NCI-H187 (cell line): ENCODE results near the gene KLHL6.
A peak's percentile ranks its signal among the peaks of the same experiment; 100 is the strongest.
"Not testable (repeated sequence)": the region's sequence is repeated elsewhere in the genome, so short reads cannot be mapped to it uniquely, and the experiment has no call there.

Source experiments
- DNase-seq, 2 experiments: peaks; one replicate each; lab custom pipeline; 2025; lab: John Stamatoyannopoulos, UW

The KLHL6 gene

GRCh38 chr3:183529717-183530116 lies 25.8 kb downstream of the KLHL6 start:
- no peak for DNase-seq

DNA sequence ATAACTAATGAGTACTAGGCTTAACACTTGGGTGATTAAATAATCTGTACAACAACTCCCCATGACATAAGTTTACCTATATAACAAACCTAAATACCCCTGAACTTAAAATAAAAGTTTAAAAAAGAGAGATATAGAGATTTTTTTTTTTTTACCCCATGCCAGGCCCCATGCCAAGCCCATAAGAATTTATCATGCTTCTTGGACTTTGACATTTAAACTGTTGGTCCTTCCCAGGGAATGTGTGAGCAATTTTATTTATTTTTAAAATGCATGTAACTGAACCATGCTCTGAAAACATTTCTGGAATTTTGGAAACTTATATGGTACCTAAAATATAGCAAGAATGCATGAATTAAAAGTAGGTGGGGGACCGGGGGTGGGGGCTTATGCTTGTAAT lies 26.3 kb downstream of the KLHL6 start:
- no peak for DNase-seq

DNA sequence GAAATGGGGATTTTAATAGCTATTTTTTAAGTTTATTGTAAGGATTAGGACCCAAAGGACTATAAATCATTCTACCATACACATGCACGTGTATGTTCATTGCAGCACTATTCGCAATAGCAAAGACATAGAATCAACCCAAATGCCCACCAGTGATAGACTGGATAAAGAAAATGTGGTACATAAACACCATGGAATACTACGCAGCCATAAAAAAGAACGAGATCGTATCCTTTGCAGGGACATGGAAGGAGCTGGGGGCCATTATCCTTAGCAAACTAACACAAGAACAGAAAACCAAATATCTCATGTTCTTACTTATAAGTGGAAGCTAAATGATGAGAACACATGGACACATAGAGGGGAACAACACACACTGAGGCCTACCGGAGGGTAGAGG lies 26.7 kb downstream of the KLHL6 start:
- not testable (repeated sequence) for DNase-seq

DNA sequence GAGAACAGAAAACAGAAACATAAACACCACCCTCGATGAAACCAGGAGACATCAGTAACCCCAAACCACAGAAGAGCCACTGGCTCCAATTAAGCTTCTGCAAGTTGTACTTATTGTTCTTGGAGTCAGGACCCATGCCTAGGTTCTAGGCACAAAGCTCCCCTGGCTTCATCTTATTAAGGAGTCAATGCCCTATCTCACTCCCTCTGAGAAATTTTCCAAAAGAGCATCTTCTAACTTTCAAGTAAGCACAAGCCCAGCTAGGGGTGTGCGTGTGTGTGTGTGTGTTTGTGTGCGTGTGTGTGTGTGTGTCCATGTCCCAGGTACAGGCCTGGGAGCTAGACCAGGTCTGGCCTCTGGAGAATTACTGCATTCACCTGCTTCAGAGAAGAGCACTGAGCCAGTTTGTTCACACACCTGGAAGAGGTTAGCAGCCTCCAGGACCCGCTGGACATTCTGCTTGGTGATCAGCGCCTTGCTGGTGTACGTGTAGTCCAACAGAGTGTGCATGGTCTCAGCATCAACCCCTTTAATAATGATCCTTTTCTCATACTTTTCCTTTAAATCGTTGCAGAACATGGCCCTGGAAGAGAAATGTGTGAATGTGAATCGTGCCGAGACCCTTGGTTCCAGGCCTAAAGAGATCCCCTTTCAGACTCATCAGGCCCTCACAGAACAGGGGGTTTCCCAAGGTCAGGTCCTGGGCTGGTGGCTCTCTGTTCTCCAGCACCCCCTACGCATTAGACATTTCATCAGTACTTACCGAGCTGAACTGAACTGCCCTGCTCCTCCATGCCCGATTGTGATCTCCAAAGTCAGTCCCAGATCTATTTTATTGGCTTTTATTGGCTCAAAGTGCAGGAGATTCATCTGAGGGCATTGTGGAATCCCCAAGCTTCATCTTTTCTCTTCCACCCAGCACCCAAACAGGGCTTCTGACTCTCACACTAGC lies 27.8 kb downstream of the KLHL6 start:
- no peak for DNase-seq

DNA sequence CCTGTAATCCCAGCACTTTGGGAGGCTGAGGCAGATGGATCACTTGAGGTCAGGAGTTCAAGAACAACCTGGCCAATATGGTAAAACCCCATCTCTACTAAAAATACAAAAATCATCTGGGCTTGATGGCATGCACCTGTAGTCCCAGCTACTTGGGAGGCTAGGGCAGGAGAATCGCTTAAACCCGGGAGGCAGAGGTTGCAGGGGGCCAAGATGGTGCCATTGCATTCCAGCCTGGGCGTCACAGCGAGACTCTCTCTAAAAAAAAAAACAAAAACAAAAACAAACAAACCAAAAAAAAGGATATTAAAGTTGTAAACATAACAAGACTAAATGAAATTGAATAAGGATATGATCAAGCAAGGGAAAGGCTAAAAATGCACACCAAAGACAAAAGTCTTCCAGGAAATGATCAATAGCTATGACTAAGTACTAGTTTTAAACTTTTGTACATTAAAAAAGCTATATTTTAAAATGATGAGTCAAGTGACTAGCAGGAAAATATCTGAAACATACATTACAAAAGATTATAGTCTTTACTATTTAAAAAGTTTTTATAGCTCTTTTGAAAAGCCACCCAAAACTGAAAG lies 28.6 kb downstream of the KLHL6 start:
- no peak for DNase-seq

DNA sequence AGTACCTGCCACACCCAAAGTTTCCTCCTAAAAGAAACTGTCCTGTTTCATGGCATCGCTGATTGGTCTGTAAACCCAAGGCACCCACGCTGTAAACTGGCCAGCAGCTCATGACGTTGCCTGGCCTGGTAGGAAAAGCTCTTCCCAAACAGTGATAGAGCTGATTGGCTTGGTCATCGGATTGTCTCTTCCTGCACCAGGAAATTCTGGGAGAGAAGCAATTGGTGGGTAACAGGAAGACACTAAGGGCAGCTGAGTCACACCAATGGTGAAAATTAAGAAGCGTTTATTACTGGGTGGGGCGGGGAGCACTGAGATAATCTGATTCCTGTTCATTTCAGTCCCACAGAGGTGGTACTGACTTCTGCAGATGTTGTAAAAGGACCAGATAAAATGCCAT lies 31.0 kb downstream of the KLHL6 start:
- DNase-seq = no peak

DNA sequence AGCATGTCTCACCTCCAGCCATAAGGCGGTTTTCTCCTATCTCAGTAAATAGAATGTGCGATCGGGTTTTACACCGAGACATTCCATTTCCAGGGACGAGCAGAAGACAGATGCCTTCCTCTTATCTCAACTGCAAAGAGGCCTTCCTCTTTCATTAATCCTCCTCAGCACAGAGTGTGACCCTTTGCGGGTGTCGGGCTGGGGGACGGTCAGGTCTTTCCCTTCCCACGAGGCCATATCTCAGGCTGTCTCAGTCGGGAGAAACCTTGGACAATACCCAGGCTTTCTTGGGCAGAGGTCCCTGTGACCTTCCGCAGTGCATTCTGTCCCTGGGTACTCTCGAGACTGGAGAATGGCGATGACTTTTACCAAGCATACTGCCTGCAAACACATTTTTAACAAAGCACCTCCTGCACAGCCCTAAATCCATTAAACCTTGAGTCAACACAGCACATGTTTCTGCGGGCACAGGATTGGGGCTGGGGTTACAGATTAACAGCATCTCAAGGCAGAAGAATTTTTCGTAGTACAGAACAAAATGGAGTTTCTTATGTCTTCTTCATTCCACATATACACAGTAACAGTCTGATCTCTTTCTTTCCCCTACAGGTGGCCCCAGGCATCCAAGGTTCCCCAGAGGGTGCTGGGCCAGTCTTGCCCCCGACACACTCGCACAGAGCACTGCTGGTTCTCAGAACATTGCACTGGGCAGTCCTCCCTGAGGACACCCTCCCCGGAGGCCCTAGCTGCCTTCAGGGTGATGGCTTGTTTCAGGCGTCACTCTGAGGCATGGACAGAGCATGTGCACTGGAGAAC lies 34.6 kb downstream of the KLHL6 start:
- DNase-seq = not testable (repeated sequence)

DNA sequence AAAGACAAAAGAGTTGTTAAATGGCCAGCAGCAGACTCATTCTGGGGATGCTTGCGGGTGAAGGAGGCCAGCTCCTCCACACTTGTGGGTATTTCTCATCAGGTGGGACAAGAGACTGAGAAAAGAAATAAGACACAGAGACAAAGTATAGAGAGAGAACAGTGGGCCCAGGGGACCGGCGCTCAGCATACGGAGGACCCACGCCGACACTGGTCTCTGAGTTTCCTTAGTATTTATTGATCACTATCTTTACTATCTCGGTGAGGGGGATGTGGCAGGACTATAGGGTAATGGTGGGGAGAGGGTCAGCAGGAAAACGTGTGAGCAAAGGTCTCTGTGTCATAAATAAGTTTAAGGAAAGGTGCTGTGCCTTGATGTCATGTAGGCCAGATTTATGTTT lies 35.2 kb downstream of the KLHL6 start:
- not testable (repeated sequence) for DNase-seq

DNA sequence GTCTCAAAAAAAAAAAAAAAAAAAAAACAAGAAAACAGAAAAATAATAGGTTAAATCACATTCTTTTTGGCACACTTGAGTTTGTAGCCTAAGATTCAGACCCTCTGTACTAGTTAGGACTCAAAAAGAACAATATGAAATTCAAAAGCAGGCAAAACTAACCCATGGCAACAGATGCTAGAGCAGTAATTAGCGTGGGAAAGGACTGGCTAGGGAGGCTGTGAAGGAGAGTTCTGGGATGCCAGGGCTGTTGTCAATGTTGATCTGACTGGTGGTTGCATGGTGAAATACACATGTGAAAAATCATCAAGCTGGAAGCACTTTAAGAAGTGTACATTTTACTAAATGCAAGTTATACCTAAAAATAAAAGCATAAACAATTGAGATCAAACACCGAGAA lies 35.6 kb downstream of the KLHL6 start:
- DNase-seq = no peak

GRCh38 chr3:183518491-183519251 lies 36.8 kb downstream of the KLHL6 start:
- DNase-seq = peak in 1 of 2 experiments; percentile 18

DNA sequence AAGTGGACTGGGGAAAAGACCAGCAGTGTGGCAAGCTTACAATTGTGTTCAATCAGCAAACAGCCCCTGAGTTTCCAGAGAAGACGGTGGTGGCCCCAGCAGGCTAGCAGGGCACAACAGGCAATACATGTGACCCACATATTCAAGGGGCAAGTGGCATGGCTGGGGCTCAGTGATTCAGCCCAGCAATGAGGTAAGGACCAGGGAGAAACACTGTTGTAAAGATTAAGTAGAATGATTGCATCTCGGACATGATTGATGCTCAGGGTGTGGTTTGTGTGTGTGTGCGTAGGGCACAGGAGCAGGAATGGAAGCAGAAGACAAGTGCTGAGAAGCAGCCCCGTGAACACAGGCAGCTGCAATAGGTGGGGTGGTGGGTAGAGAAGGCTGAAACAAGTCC lies 37.9 kb downstream of the KLHL6 start:
- no peak for DNase-seq

- no peak for DNase-seq
These were observed 39.3 kb downstream of the KLHL6 start for GRCh38 chr3:183515968-183516851.

GRCh38 chr3:183514021-183514420 lies 41.5 kb downstream of the KLHL6 start:
- no peak for DNase-seq

- no peak for DNase-seq
These were observed 42.3 kb downstream of the KLHL6 start for GRCh38 chr3:183513046-183513706.

DNA sequence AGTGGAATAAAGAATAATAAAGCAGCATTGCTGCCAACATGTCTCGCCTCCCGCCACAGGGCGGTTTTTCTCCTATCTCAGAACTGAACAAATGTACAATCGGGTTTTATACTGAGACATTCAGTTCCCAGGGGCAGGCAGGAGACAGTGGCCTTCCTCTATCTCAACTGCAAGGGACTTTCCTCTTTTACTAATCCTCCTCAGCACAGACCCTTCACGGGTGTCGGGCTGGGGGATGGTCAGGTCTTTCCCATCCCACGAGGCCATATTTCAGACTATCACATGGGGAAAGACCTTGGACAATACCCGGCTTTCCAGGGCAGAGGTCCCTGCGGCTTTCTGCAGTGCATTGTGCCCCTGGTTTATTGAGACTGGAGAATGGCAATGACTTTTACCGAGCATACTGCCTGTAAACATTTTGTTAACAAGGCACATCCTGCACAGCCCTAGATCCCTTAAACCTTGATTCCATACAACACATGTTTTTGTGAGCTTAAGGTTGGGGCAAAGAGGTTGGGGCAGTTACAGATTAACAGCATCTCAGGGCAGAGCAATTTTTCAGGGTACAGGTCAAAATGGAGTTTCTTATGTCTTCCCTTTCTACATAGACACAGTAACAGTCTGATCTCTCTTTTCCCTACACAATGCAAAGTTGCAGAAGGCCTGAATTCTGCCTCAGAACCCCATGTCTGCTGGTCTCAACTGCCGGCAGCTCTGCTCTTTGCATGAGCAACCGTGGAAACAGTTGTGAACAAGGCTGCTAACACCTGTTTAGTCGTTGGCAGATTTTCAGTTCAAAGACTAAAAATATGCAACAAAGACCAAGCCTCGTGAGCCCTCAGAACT lies 44.0 kb downstream of the KLHL6 start:
- DNase-seq = not testable (repeated sequence)

GRCh38 chr3:183508821-183509220 lies 46.7 kb downstream of the KLHL6 start:
- no peak for DNase-seq

DNA sequence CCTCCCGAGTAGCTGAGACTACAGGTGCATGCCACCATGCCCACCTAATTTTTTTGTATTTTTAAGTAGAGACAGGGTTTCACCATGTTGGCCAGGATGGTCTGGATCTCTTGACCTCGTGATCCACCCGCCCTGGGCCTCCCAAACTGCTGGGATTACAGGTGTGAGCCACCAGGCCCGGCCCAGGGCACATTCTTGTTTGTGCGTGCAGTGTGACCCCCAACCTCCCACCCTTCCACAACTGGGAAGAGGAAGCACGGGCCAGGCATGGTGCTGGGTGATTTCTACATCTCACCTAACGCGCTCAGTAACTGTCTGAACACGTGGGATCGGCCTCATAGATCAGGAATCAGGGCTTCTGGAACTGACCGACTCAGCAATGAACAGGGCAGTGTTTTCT lies 48.0 kb downstream of the KLHL6 start:
- no peak for DNase-seq

DNA sequence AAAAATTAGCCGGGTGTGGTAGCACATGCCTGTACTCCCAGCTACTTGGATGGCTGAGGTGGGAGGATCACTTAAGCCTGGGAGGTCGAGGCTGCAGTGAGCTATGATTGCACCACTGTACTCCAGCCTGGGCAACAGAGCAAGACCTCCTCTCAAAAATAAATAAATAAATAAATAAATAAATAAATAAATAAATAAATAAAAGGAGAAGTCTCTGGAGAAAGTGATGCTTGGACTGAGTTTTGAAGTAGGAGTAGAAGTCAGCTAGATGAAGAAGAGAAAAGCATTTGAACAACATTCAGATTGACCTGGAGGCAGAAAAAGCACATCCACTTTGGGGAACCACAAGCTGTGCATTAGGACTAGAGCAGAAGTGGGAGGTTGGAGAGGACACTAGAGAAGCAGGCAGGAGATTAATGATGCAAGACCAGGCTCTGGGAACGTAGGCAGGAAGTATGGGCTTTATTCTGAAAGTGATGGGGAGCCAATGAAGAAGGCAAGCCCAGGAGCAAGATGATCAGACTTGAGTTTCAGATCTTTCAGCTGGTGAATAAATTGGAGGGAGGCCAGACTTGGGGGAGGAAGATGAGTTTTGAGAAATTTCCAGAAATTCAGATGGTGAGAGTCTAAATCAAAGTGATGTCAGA lies 48.7 kb downstream of the KLHL6 start:
- DNase-seq = no peak

DNA sequence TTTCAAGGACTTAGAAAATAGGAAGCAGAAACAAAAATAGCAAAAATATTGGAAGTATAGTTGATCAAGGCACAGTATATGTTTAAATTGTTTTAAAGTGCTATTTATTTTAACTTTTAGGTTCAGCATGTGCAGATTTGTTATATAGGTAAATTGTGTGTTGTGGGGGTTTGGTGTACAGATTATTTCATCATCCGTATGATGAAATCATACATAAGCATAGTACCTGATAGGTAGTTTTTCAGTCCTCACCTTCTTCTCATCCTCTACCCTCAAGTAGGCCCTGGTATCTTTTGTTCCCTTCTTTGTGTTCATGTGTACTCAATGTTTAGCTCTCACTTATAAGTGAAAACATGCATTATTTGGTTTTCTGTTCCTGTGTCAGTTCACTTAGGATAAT lies 50.9 kb downstream of the KLHL6 start:
- DNase-seq = no peak
